ENCODE data around the gene KIF24.
"Not testable (repeated sequence)": the region's sequence is repeated elsewhere in the genome, so short reads cannot be mapped to it uniquely, and the experiment has no call there.

The KIF24 gene

DNA sequence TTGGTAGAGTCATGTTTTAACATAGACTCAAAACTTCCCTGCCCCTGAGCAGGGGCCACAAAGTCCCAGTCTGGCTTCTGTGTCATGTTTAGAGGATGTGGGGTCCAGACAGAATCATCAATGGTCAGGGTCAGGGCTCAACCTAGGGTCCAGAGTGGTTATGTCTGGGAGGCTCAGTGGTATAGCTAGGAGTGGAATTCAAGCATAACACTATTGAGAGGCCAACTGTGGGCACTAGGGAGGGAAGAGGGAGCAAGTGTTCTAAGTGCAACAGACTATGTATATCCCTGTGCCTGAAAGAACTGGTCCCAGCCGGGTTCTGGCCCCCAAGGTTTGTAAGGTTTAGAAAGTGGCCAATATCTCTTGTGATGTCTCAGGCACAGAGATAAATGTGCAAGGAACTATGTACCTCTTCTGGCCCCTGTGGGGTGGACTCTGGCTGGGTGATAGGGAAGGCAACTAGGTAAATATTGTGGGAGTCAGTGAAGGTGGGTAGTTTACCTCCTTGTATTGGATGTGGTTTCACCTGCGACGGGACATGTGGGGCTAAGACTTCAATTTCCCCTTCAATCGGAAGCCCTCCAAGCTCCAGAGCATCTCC is 33.6 kb upstream of the KIF24 start:
- no peak for DNase-seq

DNA sequence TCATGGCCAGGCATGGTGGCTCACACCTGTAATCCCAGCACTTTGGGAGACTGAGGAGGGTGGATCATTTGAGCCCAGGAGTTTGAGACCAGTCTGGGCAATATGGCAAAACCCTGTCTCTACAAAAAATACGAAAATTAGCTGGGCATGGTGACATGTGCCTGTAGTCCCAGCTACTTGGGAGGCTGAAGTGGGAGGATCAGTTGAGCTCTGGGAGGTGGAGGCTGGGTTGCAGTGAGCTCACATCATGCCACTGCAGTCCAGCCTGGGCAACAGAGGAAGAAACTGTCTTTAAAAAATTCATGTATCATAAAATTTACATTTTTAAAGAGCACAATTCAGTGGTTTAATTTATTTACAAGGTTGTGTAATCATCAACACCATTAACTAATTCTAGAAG is 23.9 kb upstream of the KIF24 start:
- DNase-seq, result not testable (repeated sequence)

DNA sequence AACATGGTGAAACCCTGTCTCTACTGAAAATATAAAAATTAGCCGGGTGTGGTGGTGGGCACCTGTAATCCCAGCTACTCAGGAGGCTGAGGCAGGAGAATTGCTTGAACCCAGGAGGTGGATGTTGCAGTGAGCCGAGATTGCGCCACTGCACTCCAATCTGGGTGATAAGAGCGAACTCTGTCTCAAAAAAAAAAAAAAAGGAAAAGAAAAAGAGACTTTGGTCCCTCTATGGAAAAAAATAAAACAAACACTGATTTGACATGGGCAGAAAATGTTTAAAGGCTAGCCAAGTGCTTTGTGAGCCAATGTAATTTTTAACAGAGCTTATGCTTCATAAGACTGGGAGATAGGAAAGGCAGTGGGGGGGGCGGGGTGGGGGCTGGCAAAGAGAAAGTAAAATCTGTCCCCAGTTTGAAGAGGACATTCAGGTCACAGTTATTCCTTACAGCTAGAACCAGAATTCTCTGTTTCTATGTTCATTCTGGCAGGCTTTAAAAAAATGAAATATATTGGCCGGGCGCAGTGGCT is 23.1 kb upstream of the KIF24 start:
- not testable (repeated sequence) for DNase-seq

DNA sequence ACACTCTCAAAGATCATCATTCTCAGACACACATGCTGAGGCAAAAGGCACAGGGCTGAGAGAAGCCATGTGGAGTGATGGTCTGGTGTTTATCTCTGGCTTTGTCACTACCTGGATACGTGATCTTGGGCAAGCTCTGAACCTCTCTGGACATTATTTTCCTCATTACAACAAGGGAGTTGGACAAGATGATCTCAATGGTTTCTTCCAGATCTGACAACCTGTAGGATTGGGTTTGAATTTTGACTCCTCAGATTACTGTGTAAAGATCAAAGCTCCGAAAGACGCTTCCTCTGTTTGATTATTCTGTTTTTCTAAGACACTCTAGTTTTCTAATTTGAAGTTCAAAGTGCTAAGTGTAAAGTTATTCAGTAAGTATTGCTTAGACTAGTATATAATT is 20.3 kb upstream of the KIF24 start:
- no peak for DNase-seq

DNA sequence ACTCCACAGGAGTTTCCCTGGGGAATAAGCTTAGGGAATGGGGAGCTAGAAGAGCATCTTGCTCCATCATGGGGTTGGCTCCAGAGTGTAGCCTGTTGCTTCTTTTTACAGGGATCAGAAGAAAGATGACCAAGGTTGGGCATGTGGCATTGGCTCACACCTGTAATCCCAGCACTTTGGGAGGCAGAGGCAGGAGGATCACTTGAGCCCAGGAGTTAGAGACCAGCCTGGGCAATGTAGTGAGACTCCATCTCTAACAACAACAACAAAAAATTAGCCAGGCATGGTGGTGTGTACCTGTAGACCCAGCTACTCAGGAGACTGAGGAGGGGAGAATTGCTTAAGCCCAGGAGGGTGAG is 18.7 kb upstream of the KIF24 start:
- DNase-seq, result no peak

DNA sequence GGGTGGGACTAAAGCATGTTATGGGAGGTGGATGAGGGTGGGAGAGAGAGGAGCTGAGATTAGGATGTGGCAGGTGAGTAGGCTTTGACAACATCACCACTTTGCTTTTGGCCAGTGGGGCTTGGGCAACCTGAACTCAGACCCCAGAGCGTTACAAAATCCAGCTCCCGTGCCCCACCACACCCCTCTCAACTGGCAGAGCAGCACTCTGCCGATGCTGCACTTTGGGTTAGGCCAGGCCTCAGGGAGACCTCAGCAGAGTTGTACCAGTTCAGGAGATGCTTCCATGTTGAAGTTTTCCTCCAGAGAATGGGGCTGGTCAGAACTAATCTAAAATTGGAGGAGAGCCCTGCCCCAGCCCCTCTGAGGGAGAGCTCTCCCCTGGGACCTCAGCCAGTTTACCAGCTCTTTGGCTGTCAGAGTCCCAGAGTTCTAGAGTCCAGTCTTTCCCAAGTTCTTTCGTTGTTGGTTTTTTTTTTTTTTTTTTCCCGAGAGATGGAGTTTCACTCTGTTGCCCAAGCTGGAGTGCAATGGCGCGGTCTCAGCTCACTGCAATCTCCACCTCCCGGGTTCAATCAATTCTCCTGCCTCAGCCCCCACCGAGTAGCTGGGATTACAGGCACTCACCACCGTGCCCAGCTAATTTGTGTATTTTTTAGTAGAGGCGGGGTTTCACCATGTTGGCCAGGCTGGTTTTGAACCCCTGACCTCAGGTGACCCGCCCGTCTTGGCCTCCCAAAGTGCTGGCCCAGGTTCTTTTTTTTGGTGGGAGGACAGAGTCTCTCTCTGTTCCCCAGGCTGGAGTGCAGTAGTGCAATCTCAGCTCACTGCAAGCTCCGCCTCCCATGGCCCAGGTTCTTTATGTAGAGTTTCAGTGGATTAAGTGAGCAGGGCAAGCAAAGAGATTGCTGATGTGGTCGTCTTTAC is 18.1 kb upstream of the KIF24 start:
- DNase-seq, result no peak

DNA sequence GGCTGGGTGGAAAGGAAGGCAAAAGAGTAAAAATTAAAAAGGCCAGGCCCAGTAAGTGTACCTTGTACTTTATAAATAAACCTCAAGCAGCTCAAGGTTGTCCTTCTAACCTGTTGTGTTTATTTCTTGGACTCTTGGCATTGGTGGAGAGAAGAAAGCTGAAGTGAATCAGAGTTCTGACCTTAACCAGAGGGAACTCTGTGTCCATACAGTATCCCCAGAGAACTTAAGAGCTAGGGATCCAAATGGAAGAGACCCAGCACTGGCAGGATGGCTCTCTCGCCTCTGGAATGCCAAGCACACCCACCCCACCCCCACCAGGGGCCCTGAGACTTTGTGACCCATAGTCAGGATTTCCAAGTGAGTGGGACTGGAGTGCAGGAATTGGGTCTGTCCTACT is 14.5 kb upstream of the KIF24 start:
- no peak for DNase-seq

DNA sequence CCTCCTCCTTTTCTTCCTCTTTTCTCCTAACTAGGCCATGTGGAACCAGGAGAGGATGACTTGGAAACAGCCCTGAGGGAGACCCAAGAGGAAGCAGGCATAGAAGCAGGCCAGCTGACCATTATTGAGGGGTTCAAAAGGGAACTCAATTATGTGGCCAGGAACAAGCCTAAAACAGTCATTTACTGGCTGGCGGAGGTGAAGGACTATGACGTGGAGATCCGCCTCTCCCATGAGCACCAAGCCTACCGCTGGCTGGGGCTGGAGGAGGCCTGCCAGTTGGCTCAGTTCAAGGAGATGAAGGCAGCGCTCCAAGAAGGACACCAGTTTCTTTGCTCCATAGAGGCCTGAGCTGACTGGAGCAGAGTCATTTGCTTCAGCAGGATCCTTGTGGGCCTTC is 14.0 kb upstream of the KIF24 start:
- DNase-seq, result no peak

DNA sequence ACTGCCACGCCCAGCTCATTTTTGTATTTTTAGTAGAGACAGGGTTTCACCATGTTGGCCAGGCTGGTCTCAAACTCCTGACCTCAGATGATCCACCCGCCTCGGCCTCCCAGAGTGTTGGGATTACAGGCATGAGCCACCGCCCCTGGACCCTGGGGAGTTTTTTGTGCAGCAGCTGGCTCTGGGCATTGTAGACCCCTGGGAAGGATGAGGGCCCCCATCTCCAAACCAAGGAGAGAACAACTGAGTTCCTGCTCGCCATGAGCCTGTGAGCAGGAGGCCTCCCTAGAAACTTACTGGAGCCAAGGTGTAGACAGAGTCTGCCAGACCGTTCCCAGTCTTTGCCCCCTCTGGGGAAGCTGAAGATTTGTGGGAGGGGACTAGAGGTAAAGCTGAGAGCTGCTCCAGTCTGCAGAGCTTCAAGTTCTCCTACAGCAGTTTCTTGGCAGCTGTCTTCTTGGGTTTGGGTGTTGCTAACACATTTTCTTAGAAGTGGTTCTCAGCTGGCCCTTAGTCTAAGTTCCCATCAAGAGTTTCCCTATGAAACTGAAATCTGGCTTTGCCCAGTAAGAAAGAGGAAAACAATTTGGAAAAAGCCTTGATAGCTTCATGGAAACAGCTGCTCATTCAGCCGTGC is 12.7 kb upstream of the KIF24 start:
- DNase-seq, result no peak

DNA sequence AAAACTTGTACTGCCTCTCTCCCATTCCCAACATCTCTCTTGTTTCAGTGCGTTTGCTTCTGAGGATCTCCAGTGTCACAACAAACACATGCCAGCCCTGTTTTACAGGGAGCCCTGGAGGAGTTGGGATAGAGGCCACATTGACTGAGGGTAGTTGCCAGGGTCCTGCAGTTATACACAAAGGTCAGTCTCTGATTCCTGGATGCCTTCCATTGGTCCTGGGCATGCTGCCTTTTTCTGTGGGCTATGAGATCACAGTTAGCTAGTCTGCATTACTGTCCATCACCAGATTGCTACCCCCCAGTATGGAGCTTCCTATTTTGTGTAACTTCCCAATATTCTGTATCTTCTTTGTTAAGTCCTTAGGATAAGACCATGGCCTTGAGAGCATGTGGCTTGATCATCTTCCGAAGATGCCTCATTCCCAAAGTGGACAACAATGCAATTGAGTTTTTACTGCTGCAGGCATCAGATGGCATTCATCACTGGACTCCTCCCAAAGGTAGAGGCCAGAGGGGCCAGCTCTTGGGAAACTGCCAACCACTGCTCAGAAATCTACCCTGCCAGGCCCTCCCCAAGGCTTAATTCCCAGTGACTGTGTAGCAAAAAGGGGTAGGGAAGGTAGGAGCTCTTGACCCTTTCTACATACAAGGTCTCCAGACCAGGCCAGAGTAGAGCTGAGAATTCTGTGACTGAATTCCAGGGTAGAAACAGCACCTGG is 9.8 kb upstream of the KIF24 start:
- no peak for DNase-seq

DNA sequence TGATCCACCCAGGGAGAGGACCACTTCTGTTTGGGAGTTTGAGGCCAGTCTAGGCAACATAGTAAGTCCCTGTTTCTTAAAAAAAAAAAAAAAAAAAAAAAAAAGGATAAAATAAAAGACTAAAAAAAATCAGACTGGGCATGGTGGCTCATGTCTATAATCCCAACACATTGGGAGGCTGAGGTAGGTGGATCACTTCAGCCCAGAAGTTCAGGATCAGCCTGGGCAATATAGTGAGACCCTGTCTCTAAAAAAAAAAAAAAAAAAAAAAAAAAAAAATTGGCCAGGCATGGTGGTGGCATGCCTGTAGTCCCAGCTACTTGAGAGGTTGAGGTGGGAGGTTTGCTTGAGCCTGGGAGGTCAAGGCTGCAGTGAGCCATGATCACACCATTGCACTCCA is 9.0 kb upstream of the KIF24 start:
- not testable (repeated sequence) for DNase-seq

DNA sequence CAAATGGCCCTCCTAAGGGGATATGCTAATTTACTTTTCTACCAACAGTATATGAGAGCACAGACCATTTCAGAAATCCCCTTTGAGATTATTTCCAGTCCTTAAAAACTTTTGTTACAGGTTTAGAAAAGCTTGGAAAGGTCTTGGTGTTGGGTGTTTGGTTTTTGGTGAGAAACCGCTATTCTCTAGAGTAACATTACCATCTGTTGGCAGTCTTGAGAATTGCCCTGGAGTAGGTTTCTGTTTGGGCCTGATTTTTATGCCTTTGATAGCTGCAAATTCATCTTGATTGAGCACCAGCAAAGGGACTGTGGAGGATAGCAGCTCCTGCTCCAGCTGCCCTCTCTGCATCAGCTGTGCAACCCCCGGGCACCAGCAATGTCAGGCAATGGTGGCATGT is 8.3 kb upstream of the KIF24 start:
- DNase-seq, result no peak

DNA sequence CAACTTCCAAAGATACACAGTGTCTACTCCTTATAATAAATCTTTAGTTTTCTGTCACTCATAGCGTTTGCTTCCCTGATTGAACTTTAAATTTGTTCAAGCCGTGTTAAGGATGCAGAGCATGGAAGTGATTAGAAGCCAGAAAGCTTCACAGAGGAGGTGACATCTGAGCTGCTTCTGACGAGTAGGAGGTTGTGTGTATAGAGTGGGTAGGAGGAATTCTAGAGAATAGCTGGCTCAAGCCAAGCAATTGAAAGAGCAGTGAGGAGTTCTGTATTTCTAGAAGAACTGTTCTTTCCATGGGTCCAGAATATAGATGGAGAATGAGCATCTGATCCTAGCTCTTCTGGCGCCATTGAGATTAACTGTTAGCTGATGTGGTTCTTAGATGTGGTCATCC is 6.3 kb upstream of the KIF24 start:
- no peak for DNase-seq

DNA sequence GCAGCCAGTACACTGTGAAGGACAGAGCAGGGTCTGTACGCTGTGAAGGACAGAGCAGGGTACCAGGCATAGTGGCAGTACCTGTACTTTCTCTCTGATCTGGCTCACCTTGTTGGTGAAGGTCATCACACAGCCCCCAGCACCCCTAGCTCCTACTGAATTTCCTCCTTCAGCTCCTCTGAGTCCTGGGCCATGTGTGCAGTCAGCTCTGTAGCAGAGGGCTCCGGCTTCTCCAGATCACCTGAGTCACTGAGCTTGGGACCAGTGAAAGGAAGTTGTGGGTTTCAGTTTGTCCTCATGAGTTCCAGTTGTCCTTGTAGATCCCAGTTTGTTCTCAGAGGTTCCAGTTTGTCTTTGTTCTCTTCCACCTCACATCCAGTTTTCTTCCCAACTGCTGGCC is 5.8 kb upstream of the KIF24 start:
- no peak for DNase-seq

DNA sequence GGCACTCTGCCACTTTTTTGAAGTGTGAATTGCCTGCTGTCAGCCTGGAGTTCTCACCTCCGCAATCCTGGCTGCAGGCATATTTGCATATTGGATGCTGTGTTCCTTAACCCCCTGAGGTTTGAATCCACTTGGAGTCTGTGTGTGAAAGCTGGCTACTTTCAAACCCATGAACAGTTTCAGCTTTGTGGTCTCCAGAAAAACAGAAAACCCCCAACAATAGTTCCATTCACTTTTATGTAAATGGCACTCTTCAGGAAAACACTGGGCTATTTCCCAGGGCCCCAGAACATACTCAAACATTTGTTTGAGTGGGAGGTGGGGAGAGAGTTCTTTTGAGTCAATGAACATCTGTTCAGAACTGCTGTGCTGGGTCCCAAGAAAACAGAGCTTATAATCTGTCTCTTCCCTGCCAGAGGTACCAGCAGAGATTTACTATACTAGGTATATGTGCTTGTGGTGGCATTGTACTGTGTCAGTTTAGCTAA is 5.3 kb upstream of the KIF24 start:
- DNase-seq, result no peak

DNA sequence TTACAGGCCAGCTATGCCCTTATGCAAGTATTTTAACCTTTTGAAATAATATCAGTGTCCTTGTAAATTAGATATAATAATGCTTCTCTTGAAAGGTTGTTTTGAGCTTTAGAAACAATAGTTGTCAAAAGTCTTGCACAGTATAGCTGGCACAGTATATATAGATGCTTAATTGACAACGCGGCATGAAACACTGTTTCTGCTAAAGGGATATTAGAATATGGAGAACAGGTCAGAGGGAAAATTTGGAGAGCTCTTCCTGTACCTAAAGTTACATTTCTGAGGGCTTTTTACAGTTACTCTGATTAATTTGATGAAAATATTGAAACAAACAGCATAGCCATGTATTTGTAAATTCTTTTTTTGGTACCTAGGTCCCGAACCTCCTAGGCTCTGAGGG is 4.8 kb upstream of the KIF24 start:
- DNase-seq, result no peak

DNA sequence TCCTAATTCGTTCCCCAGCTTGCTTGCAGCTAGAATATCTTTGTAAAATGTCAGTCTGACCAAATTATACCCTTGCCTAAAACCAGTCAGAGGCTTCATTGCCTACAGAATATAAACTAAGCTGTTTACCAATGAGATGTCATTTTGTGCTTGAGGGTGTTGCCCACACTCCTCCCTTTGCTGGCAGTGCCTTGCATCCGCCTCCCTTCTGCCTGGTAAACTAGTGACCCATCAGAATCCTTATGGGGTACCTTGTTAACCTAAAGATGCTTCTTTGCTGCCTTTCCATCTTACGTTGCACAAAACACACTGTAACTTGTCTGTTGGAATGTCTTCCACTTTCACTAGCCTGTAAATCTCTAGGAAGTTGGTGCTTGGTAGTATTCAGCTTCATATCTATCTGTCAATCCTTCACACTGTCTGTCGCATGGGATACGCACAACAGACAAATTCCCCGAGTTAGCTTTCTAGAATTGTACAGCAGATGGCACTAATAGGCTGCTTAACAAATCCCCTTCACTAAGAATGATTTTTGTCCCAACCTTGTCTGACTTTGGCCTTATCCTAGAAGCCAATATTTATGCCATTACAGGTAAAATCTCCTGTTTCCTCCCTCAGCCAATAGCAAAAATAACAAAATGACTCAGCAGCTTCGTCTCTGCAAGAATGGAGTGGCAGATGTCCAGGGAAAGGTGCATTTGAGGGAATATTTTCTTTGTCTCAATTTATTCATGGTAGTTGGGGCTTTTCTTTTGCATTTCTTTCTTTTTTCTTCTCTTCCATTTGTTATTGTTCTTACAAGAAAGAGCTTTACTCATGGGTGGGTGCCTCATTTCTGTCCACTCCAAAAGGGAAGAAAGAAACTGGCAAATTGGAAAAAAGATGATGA is 3.3 kb upstream of the KIF24 start:
- no peak for DNase-seq

DNA sequence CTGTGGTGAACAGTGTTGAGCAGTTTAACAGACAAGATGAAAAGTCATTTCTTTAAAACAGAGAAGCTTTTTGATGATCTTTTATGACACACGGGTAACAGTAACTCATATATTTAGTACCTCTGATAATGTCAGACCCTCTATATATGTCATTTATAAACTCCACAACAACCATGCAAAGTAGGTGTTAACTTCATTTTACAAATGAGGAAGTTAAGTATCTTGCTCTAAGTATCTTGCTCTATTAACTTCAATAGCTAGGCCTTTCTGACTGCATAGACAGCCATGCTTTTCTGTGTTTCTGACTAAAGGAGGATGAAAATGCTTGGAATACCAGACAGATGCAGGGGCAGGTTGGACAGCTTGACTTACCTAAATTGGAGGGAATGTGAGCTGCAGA is 2.1 kb upstream of the KIF24 start:
- no peak for DNase-seq

DNA sequence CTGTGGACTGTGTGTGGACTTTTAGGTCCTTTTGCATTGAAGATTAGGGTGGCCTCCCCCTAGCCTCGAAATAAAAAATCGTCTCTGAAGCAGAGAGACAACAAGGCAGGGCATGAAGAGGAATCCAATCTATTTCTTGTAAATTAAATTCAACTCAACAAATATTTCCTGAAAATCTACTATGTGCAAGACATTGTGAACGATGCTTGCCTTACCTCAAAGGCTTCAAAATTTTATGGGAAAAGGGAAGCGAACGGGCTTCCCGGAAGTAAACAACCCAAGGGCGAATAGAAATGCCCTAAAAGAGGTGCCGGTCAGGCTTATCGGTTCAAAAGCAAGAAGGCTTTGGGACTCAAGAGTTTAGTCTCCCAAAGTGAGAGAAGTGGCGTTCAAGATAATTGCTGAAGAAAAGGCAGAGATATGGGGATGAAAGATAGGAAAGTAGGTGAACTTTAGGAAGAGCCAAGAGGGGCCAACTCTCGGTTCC is 525 bp downstream of the KIF24 start:
- DNase-seq, result no peak

DNA sequence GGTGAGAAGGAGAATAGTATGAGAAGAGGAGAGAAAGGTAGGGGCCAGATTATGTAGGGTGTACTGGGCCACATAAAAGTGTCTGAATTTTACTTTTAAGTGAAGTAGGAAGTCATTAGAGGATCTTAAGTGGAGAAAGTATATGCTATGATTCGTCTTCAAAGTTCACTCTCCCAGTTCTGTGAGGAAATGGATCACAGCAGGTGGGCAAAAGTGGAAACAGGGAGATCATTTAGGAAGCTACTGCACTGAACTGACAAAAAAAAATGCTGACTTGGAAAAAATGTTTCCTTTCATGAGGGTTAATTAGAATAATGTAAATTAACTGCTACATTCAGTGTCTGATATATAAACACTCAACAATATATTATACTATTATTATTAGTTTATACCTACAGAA is 2.4 kb downstream of the KIF24 start:
- DNase-seq, result no peak

DNA sequence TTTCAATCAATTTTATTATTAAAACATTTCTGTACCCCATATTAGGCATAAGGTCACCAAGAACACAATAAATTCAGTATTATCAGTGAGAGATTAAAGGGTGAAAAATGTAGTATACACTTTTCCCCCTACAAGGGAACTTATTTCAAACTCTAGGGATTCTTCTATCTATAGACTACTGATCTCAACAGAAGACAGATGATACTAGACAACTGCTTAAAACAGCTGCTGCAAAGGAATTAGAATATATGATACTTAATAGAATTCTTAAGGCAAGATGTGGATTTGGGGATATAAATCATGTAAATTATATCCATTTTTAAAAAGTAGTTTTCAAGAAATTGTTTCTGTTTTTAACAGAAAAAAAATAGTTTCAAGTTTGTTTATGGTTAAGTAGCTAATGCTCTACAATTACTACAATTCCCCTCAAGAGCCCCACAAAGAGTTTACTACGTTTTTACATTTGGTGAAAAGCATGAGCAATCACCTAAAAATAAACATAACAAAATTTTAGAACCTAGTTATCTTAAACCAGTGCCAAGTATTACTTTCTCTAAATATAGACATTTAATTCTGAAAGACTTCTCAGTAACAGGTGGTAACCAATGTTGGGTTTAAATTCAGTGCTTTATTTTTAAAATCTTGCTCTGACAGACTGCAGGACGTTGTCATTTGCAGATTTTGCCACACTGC is 6.0 kb downstream of the KIF24 start:
- no peak for DNase-seq
